Astrocyte (in vitro differentiated cells and primary cell): ENCODE data around the gene TMEM175.

Experiments used
- EZH2 ChIP-seq: IDR thresholded peaks from 2 replicates; pipeline ENCODE4 v1.6.1; 2012; ENCODE audit warnings: mild to moderate bottlenecking, low read length, inconsistent platforms; ENCODE audit not compliant: insufficient read depth
- TF ChIP-seq, protein P1 (sequence below): IDR thresholded peaks from 2 replicates; pipeline ENCODE4 v1.5.1; 2011; ENCODE audit warnings: low read depth, mild to moderate bottlenecking, inconsistent platforms, low read length, moderate library complexity; ENCODE audit not compliant: insufficient read depth

- TF ChIP-seq, protein P1, sequence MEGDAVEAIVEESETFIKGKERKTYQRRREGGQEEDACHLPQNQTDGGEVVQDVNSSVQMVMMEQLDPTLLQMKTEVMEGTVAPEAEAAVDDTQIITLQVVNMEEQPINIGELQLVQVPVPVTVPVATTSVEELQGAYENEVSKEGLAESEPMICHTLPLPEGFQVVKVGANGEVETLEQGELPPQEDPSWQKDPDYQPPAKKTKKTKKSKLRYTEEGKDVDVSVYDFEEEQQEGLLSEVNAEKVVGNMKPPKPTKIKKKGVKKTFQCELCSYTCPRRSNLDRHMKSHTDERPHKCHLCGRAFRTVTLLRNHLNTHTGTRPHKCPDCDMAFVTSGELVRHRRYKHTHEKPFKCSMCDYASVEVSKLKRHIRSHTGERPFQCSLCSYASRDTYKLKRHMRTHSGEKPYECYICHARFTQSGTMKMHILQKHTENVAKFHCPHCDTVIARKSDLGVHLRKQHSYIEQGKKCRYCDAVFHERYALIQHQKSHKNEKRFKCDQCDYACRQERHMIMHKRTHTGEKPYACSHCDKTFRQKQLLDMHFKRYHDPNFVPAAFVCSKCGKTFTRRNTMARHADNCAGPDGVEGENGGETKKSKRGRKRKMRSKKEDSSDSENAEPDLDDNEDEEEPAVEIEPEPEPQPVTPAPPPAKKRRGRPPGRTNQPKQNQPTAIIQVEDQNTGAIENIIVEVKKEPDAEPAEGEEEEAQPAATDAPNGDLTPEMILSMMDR, result no peak
- TF ChIP-seq EZH2, result no peak
These were observed 27.3 kb downstream of the TMEM175 start for GRCh38 chr4:959338-960139.
